Thoracic aorta (tissue), 2 donors: Measurements from ENCODE around the gene MRPS18A. TPM values are rescaled to one million over a fixed set of nuclear protein-coding genes. Genes with fewer than 3 reads are reported as not detected.

Experiments used
- ATAC-seq: fragments of 150-250 bp; one replicate; pipeline ENCODE4 v1.8.0; 2017; ENCODE audit warnings: low read depth; ENCODE audit not compliant: insufficient number of reproducible peaks, low FRiP score
- DNase-seq: peaks from one replicate; pipeline ENCODE4 v3.0.0-alpha.2; 2020; ENCODE audit warnings: low spot score
- H3K27ac ChIP-seq, 2 donors: fragments of 200-600 bp; sonication (generic); 1 replicate in 1 of 2; 2 replicates in 1 of 2; pipeline ENCODE4 v1.5.1; 2016; ENCODE audit warnings: mild to moderate bottlenecking in 2 of 2, moderate library complexity in 2 of 2
- H3K27me3 ChIP-seq: fragments of 200-600 bp; sonication (generic); replicated peaks from 2 replicates; pipeline ENCODE4 v1.6.0; 2016; ENCODE audit warnings: mild to moderate bottlenecking; ENCODE audit not compliant: insufficient read depth
- H3K36me3 ChIP-seq: fragments of 200-600 bp; sonication (generic); one replicate; pipeline ENCODE4 v1.5.1; 2016
- H3K4me1 ChIP-seq, 2 donors: fragments of 200-600 bp; sonication (generic); 1 replicate in 1 of 2; 2 replicates in 1 of 2; pipeline versions ENCODE4 v1.5.1 to v1.6.0; 2016; ENCODE audit warnings: low read depth in 2 of 2, mild to moderate bottlenecking in 1 of 2; ENCODE audit not compliant: control insufficient read depth in 1 of 2
- H3K4me3 ChIP-seq: fragments of 200-600 bp; sonication (generic); 2 replicates; pipeline ENCODE4 v1.5.1; 2016; ENCODE audit warnings: mild to moderate bottlenecking
- H3K9me3 ChIP-seq: fragments of 200-600 bp; sonication (generic); 2 replicates; pipeline ENCODE4 v1.5.1; 2016
- CTCF ChIP-seq: fragments of 200-600 bp; sonication (generic); IDR thresholded peaks from one replicate; pipeline ENCODE4 v1.5.1; 2019; ENCODE audit warnings: antibody characterized with exemption
- total RNA-seq, 2 donors: library from RNA; depleted of rRNA; stranded (reverse); fragments of >200 nt; gene quantifications; one replicate each; pipeline versions ENCODE4 v1.1.0 to v1.2.3, GENCODE V29; 2016

Gene MRPS18A
- total RNA-seq: 10 to 100 TPM; 21.2 to 39.4 TPM

DNA sequence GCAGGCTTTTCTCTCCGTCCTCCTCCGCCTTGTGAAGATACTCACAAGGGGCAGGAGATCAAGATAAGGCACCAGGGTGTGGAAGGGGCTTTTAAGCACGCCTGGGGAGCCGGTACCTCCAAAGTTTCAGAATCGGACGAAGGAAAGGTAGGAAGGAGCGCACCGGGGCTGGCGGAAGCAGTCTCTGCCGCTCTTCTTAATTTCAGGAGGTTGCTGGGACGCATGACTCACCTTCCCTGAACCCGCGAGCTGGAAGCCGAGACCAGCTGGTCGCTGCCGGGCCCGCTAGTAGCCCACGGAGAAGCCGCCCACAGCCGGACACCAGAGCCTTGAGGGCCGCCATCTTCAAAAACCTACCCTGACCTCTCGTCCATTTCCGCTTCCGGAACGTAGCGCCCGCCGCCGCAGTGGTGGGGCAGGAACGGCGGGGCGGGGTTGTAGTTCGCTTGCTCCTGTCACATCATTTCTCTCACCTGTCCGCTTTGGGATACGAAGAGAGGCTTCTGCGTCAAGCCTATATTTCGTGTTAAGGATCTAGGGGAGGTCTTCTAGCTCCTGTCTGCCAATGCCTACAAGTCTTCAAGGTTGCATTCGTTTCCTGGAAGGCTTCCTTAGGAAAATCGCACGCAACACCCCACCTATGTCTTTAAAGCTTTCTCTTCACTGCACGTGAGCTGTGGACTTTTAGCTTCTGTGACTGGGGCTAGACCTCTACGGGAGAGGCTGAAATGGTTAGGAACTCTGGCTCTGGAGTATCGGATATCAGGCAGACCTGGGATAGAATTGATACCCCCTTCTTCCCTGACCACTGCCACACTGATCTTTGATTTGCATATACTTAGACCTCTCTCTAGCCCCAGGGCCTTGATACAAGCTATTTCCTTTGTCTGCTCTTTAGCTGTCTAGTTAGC, at the start of gene MRPS18A:
MRPS18A (minus strand) TSS at position 355 of the 911 bp plus-strand sequence; CDS start at position 343, 12 bp downstream.
- no peaks in the 10 kb centered on the region for H3K36me3 ChIP-seq
- peaks cover 9 to 16% of the 10 kb centered on the region in 2 donors for H3K4me1 ChIP-seq
- ATAC-seq: peak; percentile 69
- peak within 1 kb of the TSS; percentile 53 to 66 for H3K27ac ChIP-seq
- H3K4me3 ChIP-seq: peak within 1 kb of the TSS; percentile 90
- H3K27me3 ChIP-seq: no peaks in the 10 kb centered on the region
- DNase-seq: peak; percentile 52
- no peak for TF ChIP-seq CTCF
- no peaks in the 10 kb centered on the region for H3K9me3 ChIP-seq

DNA sequence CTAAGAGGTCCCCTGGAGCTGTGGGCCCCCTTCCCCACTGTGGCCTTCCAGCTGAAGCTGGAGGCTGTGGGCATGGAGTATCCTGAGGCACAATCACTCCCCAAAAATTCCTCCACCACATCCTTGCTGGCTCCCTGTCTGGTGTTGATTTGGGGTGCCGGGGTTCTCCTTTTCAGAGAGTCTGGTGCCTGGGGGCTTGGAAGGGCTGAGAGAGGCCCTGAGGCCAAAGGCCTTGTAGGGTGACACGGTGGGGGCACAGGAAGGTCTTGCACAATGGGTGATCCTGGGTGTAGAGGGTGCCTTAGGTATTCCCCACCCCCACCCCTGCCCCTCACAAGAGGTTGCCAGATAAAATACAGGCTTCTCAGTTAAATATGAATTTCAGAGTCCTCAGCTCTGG, 49.3 kb upstream of the MRPS18A start:
- Histone ChIP-seq H3K36me3 (no peaks in the 10 kb centered on the region), H3K4me3 (no peak overlapping the region), H3K4me1 (no peaks in the 10 kb centered on the region), H3K27ac (no peak overlapping the region), H3K9me3 (no peaks in the 10 kb centered on the region), H3K27me3 (no peaks in the 10 kb centered on the region)
- ATAC-seq (no peak), DNase-seq (no peak)
- no peak for TF ChIP-seq CTCF

DNA sequence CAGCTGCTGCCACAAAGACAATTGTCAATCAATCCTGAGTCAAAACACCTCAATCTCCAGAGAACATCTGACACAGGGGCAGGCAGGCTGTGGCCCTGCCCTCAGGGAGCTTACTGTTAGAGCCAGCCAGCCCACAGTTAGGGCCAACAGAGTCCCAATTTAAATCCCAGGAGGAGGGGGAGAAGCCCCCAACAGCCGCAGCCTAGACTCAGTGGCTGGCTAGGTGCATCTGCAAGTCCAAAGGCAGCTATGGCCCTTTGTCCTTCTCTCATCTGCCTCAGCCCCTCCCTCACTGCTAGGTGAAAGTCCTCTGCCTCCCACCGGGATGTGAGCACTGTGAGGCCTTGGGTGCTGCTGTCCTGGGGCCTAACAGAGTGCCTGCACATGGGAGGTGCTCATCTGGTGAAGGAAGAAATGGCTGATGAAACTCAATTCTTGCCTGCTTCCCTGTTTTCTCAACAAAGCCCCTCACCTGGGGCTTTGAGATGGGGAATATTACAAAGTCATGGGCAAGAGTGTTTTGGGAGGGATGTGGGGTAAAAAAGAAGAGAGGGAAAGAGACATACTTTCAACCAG, 48.7 kb upstream of the MRPS18A start:
- ATAC-seq (no peak), DNase-seq (no peak)
- H3K27me3 ChIP-seq: no peaks in the 10 kb centered on the region
- no peaks in the 10 kb centered on the region for H3K36me3 ChIP-seq
- no peak for TF ChIP-seq CTCF
- H3K9me3 ChIP-seq: peaks cover 2% of the 10 kb centered on the region
- H3K4me3 ChIP-seq: no peak overlapping the region
- no peaks in the 10 kb centered on the region for H3K4me1 ChIP-seq
- H3K27ac ChIP-seq: no peak overlapping the region

DNA sequence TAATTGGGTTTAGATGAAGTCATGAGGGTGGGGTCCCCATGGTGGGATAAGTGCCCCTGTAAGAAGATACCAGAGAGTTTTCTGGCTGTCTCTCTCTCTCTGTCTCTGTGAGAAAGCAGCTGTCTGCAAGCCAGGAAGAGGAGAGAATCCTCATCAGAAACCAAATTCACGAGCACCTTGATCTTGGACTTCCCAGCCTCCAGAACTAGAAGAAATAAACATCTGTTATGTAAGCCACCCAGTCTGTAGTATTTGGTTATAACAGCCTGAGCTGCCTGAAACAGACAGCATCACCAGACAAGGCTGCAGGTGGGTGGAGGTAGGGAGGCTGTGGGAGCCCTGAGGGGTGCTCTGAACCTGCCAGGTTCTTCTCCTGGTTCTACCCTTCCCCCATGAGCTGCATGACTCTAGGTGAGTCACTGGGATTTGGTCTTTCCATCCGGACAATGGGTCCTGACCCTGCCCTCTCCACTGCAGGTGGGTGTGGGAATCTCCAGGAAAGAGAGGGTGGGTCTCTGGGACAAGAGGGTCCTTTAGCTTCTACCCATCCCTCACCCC, 48.1 kb upstream of the MRPS18A start:
- Histone ChIP-seq H3K27ac (no peak overlapping the region), H3K4me1 (no peaks in the 10 kb centered on the region), H3K4me3 (no peak overlapping the region), H3K36me3 (no peaks in the 10 kb centered on the region), H3K9me3 (peaks cover 8% of the 10 kb centered on the region), H3K27me3 (no peaks in the 10 kb centered on the region)
- no peak for ATAC-seq
- no peak for DNase-seq
- TF ChIP-seq CTCF: no peak

GRCh38 chr6:43734294-43734665, 46.7 kb upstream of the MRPS18A start:
- H3K27ac ChIP-seq: no peak overlapping the region
- DNase-seq: no peak
- H3K4me3 ChIP-seq: no peak overlapping the region
- H3K27me3 ChIP-seq: no peaks in the 10 kb centered on the region
- no peaks in the 10 kb centered on the region for H3K4me1 ChIP-seq
- TF ChIP-seq CTCF: no peak
- ATAC-seq: no peak
- peaks cover 13% of the 10 kb centered on the region for H3K9me3 ChIP-seq
- no peaks in the 10 kb centered on the region for H3K36me3 ChIP-seq
